H9 (cell line): ENCODE results near the gene TBC1D24. TPM values are rescaled to one million over a fixed set of nuclear protein-coding genes. Genes with fewer than 3 reads are reported as not detected.

Experiments
- DNase-seq: peaks from one replicate; pipeline ENCODE4 v3.0.0-alpha.2; 2017
- H2AFZ ChIP-seq: one replicate; pipeline ENCODE4 v1.6.1; 2013; ENCODE audit warnings: mild to moderate bottlenecking, low read length, control low read depth, moderate library complexity
- H2AK5ac ChIP-seq: 2 replicates; pipeline ENCODE4 v1.6.1; 2013; ENCODE audit warnings: low read length, control low read depth, mixed read lengths; ENCODE audit not compliant: insufficient read length
- H2BK120ac ChIP-seq: one replicate; pipeline ENCODE4 v1.6.1; 2013; ENCODE audit warnings: low read depth, mild to moderate bottlenecking, low read length, control low read depth, inconsistent platforms; ENCODE audit not compliant: poor library complexity, severe bottlenecking
- H2BK12ac ChIP-seq: 2 replicates; pipeline ENCODE4 v1.6.1; 2013; ENCODE audit warnings: low read length, control low read depth, mixed read lengths, low read depth; ENCODE audit not compliant: insufficient read length
- H2BK15ac ChIP-seq: 2 replicates; pipeline ENCODE4 v1.6.1; 2013; ENCODE audit warnings: low read depth, low read length, control low read depth
- H2BK20ac ChIP-seq: one replicate; pipeline ENCODE4 v1.6.1; 2013; ENCODE audit warnings: low read depth, mild to moderate bottlenecking, low read length, control low read depth, inconsistent platforms; ENCODE audit not compliant: poor library complexity, severe bottlenecking
- H2BK5ac ChIP-seq: 2 replicates; pipeline ENCODE4 v1.6.1; 2013; ENCODE audit warnings: low read length, control low read depth, mixed read lengths; ENCODE audit not compliant: insufficient read length
- H3K14ac ChIP-seq: 2 replicates; pipeline ENCODE4 v1.6.1; 2013; ENCODE audit warnings: low read length, control low read depth; ENCODE audit not compliant: insufficient read depth
- H3K18ac ChIP-seq: 2 replicates; pipeline ENCODE4 v1.6.1; 2013; ENCODE audit warnings: low read depth, mild to moderate bottlenecking, mixed read lengths, low read length, control low read depth; ENCODE audit not compliant: insufficient read length
- H3K23ac ChIP-seq: 2 replicates; pipeline ENCODE4 v1.6.1; 2013; ENCODE audit warnings: low read length, control low read depth, mixed read lengths, low read depth; ENCODE audit not compliant: insufficient read length
- H3K23me2 ChIP-seq: 2 replicates; pipeline ENCODE4 v1.6.1; 2013; ENCODE audit warnings: low read depth, mild to moderate bottlenecking, mixed read lengths, low read length, control low read depth; ENCODE audit not compliant: insufficient read length, poor library complexity, severe bottlenecking
- H3K27ac ChIP-seq: 2 replicates; pipeline ENCODE4 v1.5.1; 2013; ENCODE audit warnings: low read length, control low read depth, mixed read lengths, low read depth; ENCODE audit not compliant: insufficient read length
- H3K27me3 ChIP-seq: 2 replicates; pipeline ENCODE4 v1.6.1; 2013; ENCODE audit warnings: low read length, control low read depth, inconsistent platforms; ENCODE audit not compliant: insufficient read depth
- H3K4ac ChIP-seq: 2 replicates; pipeline ENCODE4 v1.6.1; 2013; ENCODE audit warnings: low read depth, mild to moderate bottlenecking, control low read depth, inconsistent platforms, low read length, moderate library complexity
- H3K4me1 ChIP-seq: 2 replicates; pipeline ENCODE4 v1.6.1; 2013; ENCODE audit warnings: low read length, control low read depth, inconsistent platforms; ENCODE audit not compliant: insufficient read depth
- H3K4me2 ChIP-seq: 2 replicates; pipeline ENCODE4 v1.6.1; 2013; ENCODE audit warnings: low read length, control low read depth, mixed read lengths; ENCODE audit not compliant: insufficient read length, insufficient read depth
- H3K56ac ChIP-seq: 2 replicates; pipeline ENCODE4 v1.6.1; 2013; ENCODE audit warnings: low read depth, mild to moderate bottlenecking, mixed read lengths, low read length, control low read depth; ENCODE audit not compliant: insufficient read length
- H3K79me1 ChIP-seq: 2 replicates; pipeline ENCODE4 v1.6.1; 2013; ENCODE audit warnings: low read depth, mild to moderate bottlenecking, moderate library complexity, low read length, control low read depth, inconsistent platforms; ENCODE audit not compliant: insufficient read depth, poor library complexity, severe bottlenecking
- H3K79me2 ChIP-seq: 2 replicates; pipeline ENCODE4 v1.6.1; 2013; ENCODE audit warnings: low read length, control low read depth, inconsistent platforms; ENCODE audit not compliant: insufficient read depth
- H3K9ac ChIP-seq: 2 replicates; pipeline ENCODE4 v1.6.1; 2013; ENCODE audit warnings: low read length, control low read depth, mixed read lengths; ENCODE audit not compliant: insufficient read length; ENCODE audit errors: extremely low read depth
- H3K9me3 ChIP-seq: one replicate; pipeline ENCODE4 v1.6.1; 2013; ENCODE audit warnings: low read depth, low read length, inconsistent platforms; ENCODE audit not compliant: control insufficient read depth
- H3T11ph ChIP-seq: one replicate; pipeline ENCODE4 v1.6.1; 2013; ENCODE audit warnings: mild to moderate bottlenecking, low read length, control low read depth, inconsistent platforms
- H4K20me1 ChIP-seq: one replicate; pipeline ENCODE4 v1.6.1; 2013; ENCODE audit not compliant: control insufficient read depth, insufficient read length, insufficient read depth
- H4K5ac ChIP-seq: 2 replicates; pipeline ENCODE4 v1.6.1; 2013; ENCODE audit warnings: low read depth, mild to moderate bottlenecking, mixed read lengths, low read length, control low read depth; ENCODE audit not compliant: insufficient read length
- H4K8ac ChIP-seq: replicated peaks from 2 replicates; pipeline ENCODE4 v1.6.1; 2013; ENCODE audit warnings: low read length, control low read depth, mixed read lengths, low read depth; ENCODE audit not compliant: insufficient read length
- H4K91ac ChIP-seq: 2 replicates; pipeline ENCODE4 v1.6.1; 2013; ENCODE audit warnings: low read depth, mild to moderate bottlenecking, moderate library complexity, mixed read lengths, low read length, control low read depth; ENCODE audit not compliant: insufficient read length
- H3K27ac Mint-ChIP-seq, 3 experiments: 2 replicates in 2 of 3; 3 replicates in 1 of 3; pipeline ENCODE4 v1.8.0; 2020 to 2021; ENCODE audit warnings: mixed read lengths in 3 of 3, mild to moderate bottlenecking in 1 of 3, moderate library complexity in 1 of 3
- H3K27me3 Mint-ChIP-seq: 2 replicates; pipeline ENCODE4 v1.8.0; 2021; ENCODE audit warnings: low read depth, mild to moderate bottlenecking, moderate library complexity, mixed read lengths
- H3K36me3 Mint-ChIP-seq, 3 experiments: 2 replicates in 2 of 3; 3 replicates in 1 of 3; pipeline ENCODE4 v1.8.0; 2020 to 2021; ENCODE audit warnings: low read depth in 3 of 3, mixed read lengths in 3 of 3; ENCODE audit not compliant: insufficient read depth in 1 of 3
- H3K4me1 Mint-ChIP-seq, 2 experiments: 2 replicates each; pipeline ENCODE4 v1.8.0; 2020; ENCODE audit warnings: mixed read lengths in 2 of 2
- H3K4me3 Mint-ChIP-seq, 2 experiments: 2 replicates in 1 of 2; 3 replicates in 1 of 2; pipeline ENCODE4 v1.8.0; 2020 to 2021; ENCODE audit warnings: mild to moderate bottlenecking in 2 of 2, mixed read lengths in 2 of 2, moderate library complexity in 1 of 2
- H3K9me3 Mint-ChIP-seq, 2 experiments: 2 replicates in 1 of 2; 3 replicates in 1 of 2; pipeline ENCODE4 v1.8.0; 2020; ENCODE audit warnings: mild to moderate bottlenecking in 2 of 2, mixed read lengths in 2 of 2, moderate library complexity in 1 of 2
- CTCF ChIP-seq: fragments of 200-600 bp; sonication (generic); conservative IDR thresholded peaks from 3 replicates; pipeline ENCODE4 v1.8.0; 2021; ENCODE audit warnings: antibody characterized with exemption, mild to moderate bottlenecking
- WGBS: extraction: QIAGEN DNeasy Blood & Tissue Kit; methylation state at CpG from one replicate; pipeline ENCODE4 v1.1.7; 2013; ENCODE audit warnings: missing lambda C conversion rate, low lambda C conversion rate, mixed read lengths; ENCODE audit not compliant: insufficient read length; ENCODE audit errors: extremely low coverage; 5-methylcytosine and 5-hydroxymethylcytosine counted together
- total RNA-seq: library from RNA; stranded (reverse); gene quantifications from 2 replicates; pipeline ENCODE4 v1.2.1, GENCODE V29; 2021

The TBC1D24 gene
- total RNA-seq, 1 experiment from 2014 or later: 19.0 TPM

- H3K27me3 Mint-ChIP-seq: no peaks in the 10 kb centered on the region
- Histone ChIP-seq H3K79me1 (no peaks in the 10 kb centered on the region), H3K79me2 (no peaks in the 10 kb centered on the region), H3K27me3 (no peaks in the 10 kb centered on the region), H2AK5ac (no peak overlapping the region), H3K27ac (no peak overlapping the region), H3K9me3 (no peaks in the 10 kb centered on the region), H3K9ac (no peak overlapping the region), H2BK12ac (no peak overlapping the region), H3K4me2 (no peak overlapping the region), H3K4me1 (no peaks in the 10 kb centered on the region), H4K20me1 (no peaks in the 10 kb centered on the region), H2AFZ (no peak overlapping the region), H3K23ac (no peak overlapping the region), H4K91ac (no peak overlapping the region), H2BK15ac (no peak overlapping the region), H3K4ac (no peak overlapping the region), H2BK120ac (no peak overlapping the region), H3T11ph (no peak overlapping the region), H3K18ac (no peak overlapping the region), H2BK20ac (no peak overlapping the region), H4K8ac (no peak overlapping the region), H4K5ac (no peak overlapping the region), H3K23me2 (no peaks in the 10 kb centered on the region), H3K56ac (no peak overlapping the region), H3K14ac (no peak overlapping the region), H2BK5ac (no peak overlapping the region)
- H3K9me3 Mint-ChIP-seq: no peaks in the 10 kb centered on the region
- H3K27ac Mint-ChIP-seq: no peak overlapping the region; a peak in 1 of 7 replicates
- no CpG with 5 or more reads among the region's 6 CpGs for WGBS
- no peaks in the 10 kb centered on the region for H3K4me1 Mint-ChIP-seq
- DNase-seq: no peak
- no peak for TF ChIP-seq CTCF
- H3K4me3 Mint-ChIP-seq: no peak overlapping the region
- peaks cover 0 to 18% (median 4%) of the 10 kb centered on the region in 3 experiments; a peak in 4 of 7 replicates for H3K36me3 Mint-ChIP-seq
These were observed 18.7 kb downstream of the TBC1D24 start for GRCh38 chr16:2493605-2494004.
